OCI-LY1 (cell line): ENCODE measurements around the gene EPB41.
"Not testable (repeated sequence)": the region's sequence is repeated elsewhere in the genome, so short reads cannot be mapped to it uniquely, and the experiment has no call there.

Experiments
- H2AFZ ChIP-seq: fragments of 200-600 bp; sonication (generic), shearing (Covaris generic); 2 replicates; pipeline ENCODE4 v1.6.0; 2014; ENCODE audit warnings: antibody characterized with exemption, mild to moderate bottlenecking, low read length
- H3F3A ChIP-seq: fragments of 200-600 bp; sonication (generic), shearing (Covaris generic); 2 replicates; pipeline ENCODE4 v1.6.0; 2014; ENCODE audit warnings: mild to moderate bottlenecking, antibody characterized with exemption, low read length, moderate library complexity; ENCODE audit not compliant: insufficient read depth
- H3K27ac ChIP-seq: fragments of 200-600 bp; sonication (generic); 2 replicates; pipeline ENCODE4 v1.5.1; 2014; ENCODE audit warnings: low read length, mixed run types, mild to moderate bottlenecking, low read depth; ENCODE audit not compliant: poor library complexity, severe bottlenecking
- H3K27me3 ChIP-seq: fragments of 200-600 bp; sonication (generic); 2 replicates; pipeline ENCODE4 v1.6.0; 2014; ENCODE audit warnings: antibody characterized with exemption, mild to moderate bottlenecking, low read length, moderate library complexity; ENCODE audit not compliant: insufficient read depth
- H3K36me3 ChIP-seq: fragments of 200-600 bp; sonication (generic); 2 replicates; pipeline ENCODE4 v1.6.1; 2014; ENCODE audit warnings: mild to moderate bottlenecking, antibody characterized with exemption, low read length, moderate library complexity, mixed read lengths; ENCODE audit not compliant: insufficient read depth
- H3K4me1 ChIP-seq: fragments of 200-600 bp; sonication (generic); 2 replicates; pipeline ENCODE4 v1.5.1; 2014; ENCODE audit warnings: mild to moderate bottlenecking, low read length, moderate library complexity; ENCODE audit not compliant: insufficient read depth, severe bottlenecking
- H3K4me2 ChIP-seq: fragments of 200-600 bp; sonication (generic), shearing (Covaris generic); 2 replicates; pipeline ENCODE4 v1.6.1; 2014; ENCODE audit warnings: low read length
- H3K4me3 ChIP-seq: fragments of 200-600 bp; sonication (generic); 2 replicates; pipeline ENCODE4 v1.5.1; 2014; ENCODE audit warnings: low read length, low read depth, mild to moderate bottlenecking, mixed read lengths; ENCODE audit not compliant: poor library complexity, severe bottlenecking
- H3K79me2 ChIP-seq: fragments of 200-600 bp; shearing (Covaris generic); 2 replicates; pipeline ENCODE4 v1.6.1; 2016; ENCODE audit warnings: mixed run types, low read length, mixed read lengths; ENCODE audit not compliant: insufficient read depth
- H3K9ac ChIP-seq: fragments of 200-600 bp; sonication (generic), shearing (Covaris generic); 2 replicates; pipeline ENCODE4 v1.6.1; 2014; ENCODE audit warnings: mild to moderate bottlenecking, low read length, mixed read lengths
- H3K9me2 ChIP-seq: fragments of 200-600 bp; sonication (generic), shearing (Covaris generic); 2 replicates; pipeline ENCODE4 v1.6.1; 2014; ENCODE audit warnings: low read depth, mild to moderate bottlenecking, low read length, mixed read lengths
- H3K9me3 ChIP-seq: fragments of 200-600 bp; shearing (Covaris generic); 2 replicates; pipeline ENCODE4 v1.6.1; 2014; ENCODE audit warnings: low read length, mixed read lengths
- H4K20me1 ChIP-seq: fragments of 200-600 bp; sonication (generic), shearing (Covaris generic); 2 replicates; pipeline ENCODE4 v1.6.0; 2016; ENCODE audit warnings: mild to moderate bottlenecking, low read length; ENCODE audit not compliant: insufficient read depth
- CTCF ChIP-seq: fragments of 200-600 bp; sonication (generic), shearing (Covaris generic); IDR thresholded peaks from 2 replicates; pipeline ENCODE4 v1.5.1; 2017; ENCODE audit warnings: mild to moderate bottlenecking, antibody characterized with exemption, low read length, moderate library complexity, mixed read lengths
- EZH2 ChIP-seq: fragments of 200-600 bp; sonication (generic), shearing (Covaris generic); IDR thresholded peaks from 2 replicates; pipeline ENCODE4 v1.8.0; 2017; ENCODE audit warnings: borderline replicate concordance, mixed run types, mild to moderate bottlenecking, antibody characterized with exemption, low read length, moderate library complexity, mixed read lengths

Gene EPB41

GRCh38 chr1:29129916-29130315 lies 215.5 kb downstream of the EPB41 start:
- no peaks in the 10 kb centered on the region for H3K79me2 ChIP-seq
- no peaks in the 10 kb centered on the region for H3K9me3 ChIP-seq
- H3F3A ChIP-seq, result no peaks in the 10 kb centered on the region
- no peak overlapping the region for H2AFZ ChIP-seq
- H3K9me2 ChIP-seq, result no peaks in the 10 kb centered on the region
- H3K27me3 ChIP-seq, result peaks cover 3% of the 10 kb centered on the region; the same call in 1 of the 2 replicates
- H3K4me3 ChIP-seq, result no peak overlapping the region
- no peaks in the 10 kb centered on the region for H4K20me1 ChIP-seq
- H3K9ac ChIP-seq, result no peak overlapping the region
- TF ChIP-seq CTCF (no peak), EZH2 (no peak)
- H3K4me1 ChIP-seq, result no peaks in the 10 kb centered on the region
- no peaks in the 10 kb centered on the region for H3K36me3 ChIP-seq
- no peak overlapping the region for H3K27ac ChIP-seq
- H3K4me2 ChIP-seq, result no peak overlapping the region

- H3K4me3 ChIP-seq, H4K20me1 ChIP-seq, H3K9me2 ChIP-seq, H3K4me2 ChIP-seq, H3K4me1 ChIP-seq, H3K9me3 ChIP-seq, H3K9ac ChIP-seq, H3F3A ChIP-seq, H2AFZ ChIP-seq, H3K27ac ChIP-seq, H3K27me3 ChIP-seq, H3K79me2 ChIP-seq, H3K36me3 ChIP-seq: not testable (repeated sequence)
Observed at GRCh38 chr1:29131056-29131455, 216.7 kb downstream of the EPB41 start.

GRCh38 chr1:29133861-29134694 lies 219.7 kb downstream of the EPB41 start:
- H3K36me3 ChIP-seq, result no peaks in the 10 kb centered on the region
- H3K4me3 ChIP-seq, result no peak overlapping the region
- TF ChIP-seq CTCF, result no peak
- no peak for TF ChIP-seq EZH2
- no peaks in the 10 kb centered on the region for H3K9me3 ChIP-seq
- H3K9ac ChIP-seq, result no peak overlapping the region
- H3K27me3 ChIP-seq, result peaks cover 3% of the 10 kb centered on the region; the same call in 1 of the 2 replicates
- H3K4me2 ChIP-seq, result no peak overlapping the region
- H4K20me1 ChIP-seq, result no peaks in the 10 kb centered on the region
- no peak overlapping the region for H3K27ac ChIP-seq
- no peaks in the 10 kb centered on the region for H3F3A ChIP-seq
- H2AFZ ChIP-seq, result no peak overlapping the region
- H3K9me2 ChIP-seq, result no peaks in the 10 kb centered on the region
- H3K79me2 ChIP-seq, result no peaks in the 10 kb centered on the region
- no peaks in the 10 kb centered on the region for H3K4me1 ChIP-seq

- H3K9ac ChIP-seq, result no peak overlapping the region
Observed at GRCh38 chr1:29134695-29135028, 220.3 kb downstream of the EPB41 start.

More at GRCh38 chr1:29134695-29135028, 220.3 kb downstream of the EPB41 start:
- no peaks in the 10 kb centered on the region for H3K36me3 ChIP-seq
- no peaks in the 10 kb centered on the region for H3F3A ChIP-seq
- H2AFZ ChIP-seq, result no peak overlapping the region
- H3K9me3 ChIP-seq, result no peaks in the 10 kb centered on the region
- no peaks in the 10 kb centered on the region for H4K20me1 ChIP-seq
- no peaks in the 10 kb centered on the region for H3K9me2 ChIP-seq
- H3K4me1 ChIP-seq, result no peaks in the 10 kb centered on the region
- H3K4me3 ChIP-seq, result no peak overlapping the region
- no peak overlapping the region for H3K27ac ChIP-seq
- no peaks in the 10 kb centered on the region for H3K79me2 ChIP-seq
- H3K27me3 ChIP-seq, result peaks cover 3% of the 10 kb centered on the region; the same call in 1 of the 2 replicates
- TF ChIP-seq EZH2 (no peak), CTCF (no peak)
- no peak overlapping the region for H3K4me2 ChIP-seq
